C4-2B (cell line): ENCODE data around the gene KANK2.
"Not testable (repeated sequence)": the region's sequence is repeated elsewhere in the genome, so short reads cannot be mapped to it uniquely, and the experiment has no call there.

Experiments used
- H3K27ac ChIP-seq: fragments of 450-650 bp; 2 replicates; pipeline ENCODE4 v1.5.1; 2017
- ZFX ChIP-seq: fragments of 450-650 bp; IDR thresholded peaks from 2 replicates; pipeline ENCODE4 v1.6.1; 2017
- TF ChIP-seq, protein P1 (sequence below): fragments of 450-650 bp; conservative IDR thresholded peaks from 2 replicates; pipeline ENCODE4 v1.5.1; 2017; ENCODE audit warnings: mild to moderate bottlenecking

KANK2 gene

DNA sequence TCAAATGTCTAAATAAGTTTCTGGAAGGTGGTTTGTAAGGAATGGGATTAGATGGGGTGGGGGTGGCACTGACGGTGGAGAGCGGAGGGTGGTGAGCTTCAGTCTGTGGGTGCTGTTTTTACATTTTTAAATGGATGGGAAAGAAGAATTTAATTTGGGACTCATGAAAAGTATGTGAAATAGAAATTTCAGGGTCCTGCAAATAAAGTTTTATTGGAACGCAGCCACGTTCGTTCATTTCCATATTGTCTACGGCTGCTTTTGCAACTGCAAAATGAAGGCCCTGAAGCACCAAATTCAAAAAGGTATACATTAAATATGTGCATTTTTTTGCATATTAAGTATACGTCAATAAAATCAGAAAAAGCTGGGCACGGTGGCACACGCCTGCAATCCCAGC is 9.9 kb downstream of the KANK2 start:
- TF ChIP-seq ZFX = no peak
- TF ChIP-seq, protein P1, sequence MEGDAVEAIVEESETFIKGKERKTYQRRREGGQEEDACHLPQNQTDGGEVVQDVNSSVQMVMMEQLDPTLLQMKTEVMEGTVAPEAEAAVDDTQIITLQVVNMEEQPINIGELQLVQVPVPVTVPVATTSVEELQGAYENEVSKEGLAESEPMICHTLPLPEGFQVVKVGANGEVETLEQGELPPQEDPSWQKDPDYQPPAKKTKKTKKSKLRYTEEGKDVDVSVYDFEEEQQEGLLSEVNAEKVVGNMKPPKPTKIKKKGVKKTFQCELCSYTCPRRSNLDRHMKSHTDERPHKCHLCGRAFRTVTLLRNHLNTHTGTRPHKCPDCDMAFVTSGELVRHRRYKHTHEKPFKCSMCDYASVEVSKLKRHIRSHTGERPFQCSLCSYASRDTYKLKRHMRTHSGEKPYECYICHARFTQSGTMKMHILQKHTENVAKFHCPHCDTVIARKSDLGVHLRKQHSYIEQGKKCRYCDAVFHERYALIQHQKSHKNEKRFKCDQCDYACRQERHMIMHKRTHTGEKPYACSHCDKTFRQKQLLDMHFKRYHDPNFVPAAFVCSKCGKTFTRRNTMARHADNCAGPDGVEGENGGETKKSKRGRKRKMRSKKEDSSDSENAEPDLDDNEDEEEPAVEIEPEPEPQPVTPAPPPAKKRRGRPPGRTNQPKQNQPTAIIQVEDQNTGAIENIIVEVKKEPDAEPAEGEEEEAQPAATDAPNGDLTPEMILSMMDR = no peak
- H3K27ac ChIP-seq = no peak overlapping the region

DNA sequence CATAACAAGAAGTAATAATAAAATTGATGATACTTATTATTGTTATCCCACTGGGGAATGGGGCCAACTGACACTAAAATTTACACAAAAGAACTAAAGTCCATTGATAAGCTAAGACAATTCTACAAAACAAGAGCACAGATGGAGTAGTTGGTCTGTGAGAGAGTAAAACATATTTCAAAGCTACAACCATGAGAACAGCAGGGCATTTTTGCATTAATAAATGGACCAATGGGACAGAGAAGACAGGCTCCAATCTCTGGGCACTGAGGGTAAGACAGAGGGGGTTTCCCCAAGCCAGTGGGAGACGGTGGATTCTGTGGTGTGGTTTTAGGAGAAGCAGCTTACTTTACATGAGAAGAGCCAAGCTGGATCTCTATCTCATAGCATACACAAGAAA is 14.4 kb downstream of the KANK2 start:
- TF ChIP-seq, protein P1 = no peak
- no peak for TF ChIP-seq ZFX
- H3K27ac ChIP-seq = no peak overlapping the region

DNA sequence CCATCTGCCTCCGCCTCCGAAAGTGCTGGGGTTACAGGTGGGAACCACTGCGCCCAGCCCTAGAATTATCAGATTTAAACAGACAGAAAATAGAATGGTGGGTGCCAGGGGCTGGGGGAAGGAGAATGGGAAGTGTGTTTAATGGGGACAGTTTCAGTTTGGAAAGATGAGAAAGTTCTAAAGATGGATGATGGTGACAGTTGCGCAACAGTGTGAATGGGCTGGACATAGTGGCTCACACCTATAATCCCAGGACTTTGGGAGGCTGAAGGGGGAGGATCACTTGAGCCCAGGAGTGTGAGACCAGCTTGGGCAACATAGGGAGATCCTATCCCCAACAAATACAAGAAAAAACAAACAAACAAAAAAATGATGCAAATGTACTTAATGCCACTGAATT is 15.9 kb downstream of the KANK2 start:
- no peak for TF ChIP-seq ZFX
- TF ChIP-seq, protein P1 = no peak
- H3K27ac ChIP-seq = no peak overlapping the region

DNA sequence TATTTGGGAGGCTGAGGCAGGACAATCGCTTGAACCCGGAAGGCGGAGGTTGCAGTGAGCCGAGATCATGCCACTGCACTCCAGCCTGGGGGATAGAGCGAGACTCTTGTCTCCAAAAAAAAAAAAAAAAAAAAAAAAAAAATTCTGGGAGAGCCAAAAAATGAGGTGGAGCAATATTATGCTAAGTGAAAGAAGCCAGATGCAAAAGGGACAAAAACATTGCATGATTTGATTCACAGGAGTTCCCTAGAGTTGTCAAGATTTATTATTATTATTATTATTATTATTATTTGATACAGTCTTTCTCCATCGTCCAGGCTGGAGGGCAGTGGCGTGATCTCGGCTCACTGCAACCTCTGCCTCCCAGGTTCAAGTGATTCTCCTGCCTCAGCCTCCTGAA is 16.4 kb downstream of the KANK2 start:
- H3K27ac ChIP-seq = not testable (repeated sequence)

DNA sequence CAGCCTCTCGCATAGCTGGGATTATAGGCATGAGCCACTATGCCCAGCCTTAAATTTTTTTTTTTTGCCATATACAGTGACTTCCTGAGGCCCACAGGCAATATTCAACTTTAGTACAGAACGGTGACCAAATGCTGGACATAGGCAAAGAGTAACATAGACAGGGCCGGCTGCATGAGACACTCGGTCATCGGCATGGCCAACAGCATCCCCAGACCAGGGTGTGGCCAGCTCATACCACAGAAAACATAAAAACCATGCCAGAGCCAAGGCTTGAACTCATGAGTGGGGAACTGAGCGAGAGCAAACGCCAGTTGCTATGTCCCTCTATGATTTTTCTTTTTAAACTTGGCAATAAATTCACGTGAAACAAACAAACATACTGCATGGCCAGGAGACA is 17.0 kb downstream of the KANK2 start:
- TF ChIP-seq, protein P1 = no peak
- no peak for TF ChIP-seq ZFX

DNA sequence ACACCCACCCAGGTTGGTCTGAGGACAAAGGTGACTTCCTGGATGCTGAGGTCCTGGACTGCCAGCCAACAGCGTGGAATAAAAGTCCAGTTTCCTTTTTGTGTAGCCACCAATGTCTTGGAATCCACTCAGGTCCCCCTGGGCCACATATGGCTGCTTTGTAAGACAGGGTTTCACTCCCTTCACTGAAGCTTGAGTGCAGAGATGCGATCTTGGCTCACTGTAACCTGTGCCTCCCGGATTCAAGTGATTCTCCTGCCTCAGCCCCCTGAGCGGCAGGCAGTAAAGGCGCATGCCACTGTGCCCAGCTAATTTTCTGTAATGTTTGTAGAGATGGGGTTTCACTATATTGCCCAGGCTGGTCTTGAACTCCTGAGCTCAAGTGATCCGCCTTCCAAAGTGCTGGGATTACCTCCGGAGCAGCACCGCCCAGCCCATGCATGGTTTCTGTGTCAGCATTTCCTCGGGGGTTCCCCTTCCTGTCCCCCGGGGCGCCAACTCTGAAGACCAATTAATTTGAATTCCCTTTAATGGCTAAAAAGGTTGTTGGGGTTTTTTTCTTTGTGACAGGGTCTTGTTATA is 17.5 kb downstream of the KANK2 start:
- H3K27ac ChIP-seq = no peak overlapping the region
- TF ChIP-seq ZFX = no peak
- TF ChIP-seq, protein P1 = no peak

More for the DNA sequence above, 17.0 kb downstream of the KANK2 start:
- no peak overlapping the region for H3K27ac ChIP-seq

DNA sequence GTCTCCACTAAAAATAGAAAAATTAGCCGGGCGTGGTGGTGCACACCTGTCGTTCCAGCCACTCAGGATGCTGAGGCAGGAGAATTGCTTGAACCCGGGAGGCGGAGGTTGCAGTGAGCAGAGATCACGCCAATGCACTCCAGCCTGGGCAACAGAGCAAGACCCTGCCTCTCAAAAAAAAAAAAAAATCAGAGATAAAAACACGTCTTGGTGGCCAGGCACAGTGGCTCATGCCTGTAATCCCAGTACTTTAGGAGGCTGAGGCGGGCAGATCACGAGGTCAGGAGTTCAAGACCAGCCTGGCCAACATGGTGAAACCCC is 18.2 kb downstream of the KANK2 start:
- H3K27ac ChIP-seq = not testable (repeated sequence)

DNA sequence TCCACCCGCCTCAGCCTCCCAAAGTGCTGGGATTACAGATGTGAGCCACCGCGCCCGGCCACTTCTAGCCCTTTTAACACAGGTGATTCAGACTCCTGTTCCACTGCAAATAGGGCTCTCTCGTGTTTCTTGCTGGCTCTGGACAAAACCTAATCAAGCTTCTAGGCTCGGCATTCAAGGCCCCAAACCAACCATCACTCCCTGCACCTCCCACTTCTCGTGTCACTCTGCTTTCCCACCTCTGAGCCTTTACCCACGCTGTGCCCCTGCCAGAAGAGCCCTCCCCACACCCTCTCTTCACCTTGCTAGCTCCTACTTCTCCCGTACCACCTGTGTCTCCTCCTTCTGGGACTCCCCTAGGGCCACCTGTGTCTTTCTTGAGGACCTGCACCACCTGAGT is 19.8 kb downstream of the KANK2 start:
- no peak overlapping the region for H3K27ac ChIP-seq
- TF ChIP-seq ZFX = no peak
- TF ChIP-seq, protein P1 = no peak
